SW 1271 (cell line): ENCODE results near the gene PWP1.
"Not testable (repeated sequence)": the region's sequence is repeated elsewhere in the genome, so short reads cannot be mapped to it uniquely, and the experiment has no call there.

Source experiments
- DNase-seq, 2 experiments: peaks; one replicate each; lab custom pipeline; 2025; lab: John Stamatoyannopoulos, UW

The PWP1 gene

GRCh38 chr12:107668320-107669098 is 17.1 kb upstream of the PWP1 start:
- no peak for DNase-seq

- DNase-seq: no peak
These were observed 15.7 kb upstream of the PWP1 start for GRCh38 chr12:107669946-107670345.

GRCh38 chr12:107670999-107671643 is 14.5 kb upstream of the PWP1 start:
- peak in 1 of 2 experiments; percentile 4 for DNase-seq

- no peak for DNase-seq
These were observed 7.9 kb upstream of the PWP1 start for GRCh38 chr12:107677671-107678070.

GRCh38 chr12:107679336-107679735 is 6.3 kb upstream of the PWP1 start:
- no peak for DNase-seq

GRCh38 chr12:107681455-107681835 is 4.2 kb upstream of the PWP1 start:
- DNase-seq: no peak

- no peak for DNase-seq
These were observed 3.5 kb upstream of the PWP1 start for GRCh38 chr12:107681836-107682820.

GRCh38 chr12:107684029-107684795 is 1.4 kb upstream of the PWP1 start:
- no peak for DNase-seq

- peak; percentile 7 to 31 for DNase-seq
These were observed 624 bp upstream of the PWP1 start for GRCh38 chr12:107684990-107685359.

GRCh38 chr12:107695772-107696171 is 10.2 kb downstream of the PWP1 start:
- DNase-seq: peak; percentile 6 to 40

GRCh38 chr12:107702106-107702505 is 16.5 kb downstream of the PWP1 start:
- no peak for DNase-seq

GRCh38 chr12:107704041-107704440 is 18.4 kb downstream of the PWP1 start:
- DNase-seq: no peak

- DNase-seq: not testable (repeated sequence)
These were observed 19.9 kb downstream of the PWP1 start for GRCh38 chr12:107705522-107705921.

GRCh38 chr12:107715780-107716179 is 30.2 kb downstream of the PWP1 start:
- DNase-seq: no peak

- no peak for DNase-seq
These were observed 33.0 kb downstream of the PWP1 start for GRCh38 chr12:107718606-107719005.

GRCh38 chr12:107727327-107727726 is 41.7 kb downstream of the PWP1 start:
- not testable (repeated sequence) for DNase-seq

- DNase-seq: not testable (repeated sequence)
These were observed 42.1 kb downstream of the PWP1 start for GRCh38 chr12:107727742-107728141.

GRCh38 chr12:107730618-107731341 is 45.2 kb downstream of the PWP1 start:
- DNase-seq: no peak

GRCh38 chr12:107731366-107731765 is 45.8 kb downstream of the PWP1 start:
- no peak for DNase-seq

- no peak for DNase-seq
These were observed 46.8 kb downstream of the PWP1 start for GRCh38 chr12:107732365-107732764.

- no peak for DNase-seq
These were observed 48.5 kb downstream of the PWP1 start for GRCh38 chr12:107734139-107734538.
